Neuronal stem cell (in vitro differentiated cells): ENCODE data around the gene GNA14.

Experiments used
- DNase-seq: peaks from one replicate; pipeline ENCODE4 v3.0.0-alpha.2; 2013; ENCODE audit warnings: low spot score
- H2AFZ ChIP-seq: one replicate; pipeline ENCODE4 v1.6.1; 2013; ENCODE audit warnings: mild to moderate bottlenecking, low read length, inconsistent platforms
- H2AK5ac ChIP-seq: 2 replicates; pipeline ENCODE4 v1.6.1; 2013; ENCODE audit warnings: low read depth, mild to moderate bottlenecking, inconsistent platforms, low read length, moderate library complexity, mixed read lengths
- H2BK120ac ChIP-seq: 2 replicates; pipeline ENCODE4 v1.6.1; 2013; ENCODE audit warnings: low read depth, mild to moderate bottlenecking, inconsistent platforms, low read length, moderate library complexity, mixed read lengths
- H2BK12ac ChIP-seq: one replicate; pipeline ENCODE4 v1.6.1; 2013; ENCODE audit warnings: low read length, inconsistent platforms
- H2BK15ac ChIP-seq: 2 replicates; pipeline ENCODE4 v1.6.1; 2013; ENCODE audit warnings: mild to moderate bottlenecking, low read length, inconsistent platforms, mixed read lengths
- H2BK5ac ChIP-seq: one replicate; pipeline ENCODE4 v1.6.1; 2013; ENCODE audit warnings: inconsistent platforms, mild to moderate bottlenecking, low read length, moderate library complexity
- H3K14ac ChIP-seq: one replicate; pipeline ENCODE4 v1.6.1; 2013; ENCODE audit warnings: low read length, inconsistent platforms
- H3K18ac ChIP-seq: 2 replicates; pipeline ENCODE4 v1.6.1; 2013; ENCODE audit warnings: low read length, inconsistent platforms
- H3K23ac ChIP-seq: 2 replicates; pipeline ENCODE4 v1.6.1; 2013; ENCODE audit warnings: low read depth, mild to moderate bottlenecking, mixed read lengths, low read length, inconsistent platforms; ENCODE audit not compliant: poor library complexity
- H3K27ac ChIP-seq: replicated peaks from 3 replicates; pipeline ENCODE4 v1.5.1; 2013; ENCODE audit warnings: low read length, inconsistent platforms
- H3K27me3 ChIP-seq, 3 experiments: 2 replicates each; pipeline ENCODE4 v1.6.1; 2013; ENCODE audit warnings: low read length in 3 of 3, mild to moderate bottlenecking in 2 of 3, inconsistent platforms in 1 of 3, low read depth in 1 of 3, mixed read lengths in 1 of 3, moderate library complexity in 1 of 3; ENCODE audit not compliant: control insufficient read depth in 3 of 3, insufficient read depth in 3 of 3
- H3K36me3 ChIP-seq, 2 donors: replicated peaks in 1 of 2; 2 replicates each; pipeline ENCODE4 v1.6.1; 2013; ENCODE audit warnings: low read length in 2 of 2; ENCODE audit not compliant: control insufficient read depth in 2 of 2, insufficient read depth in 2 of 2
- H3K4ac ChIP-seq: 2 replicates; pipeline ENCODE4 v1.6.1; 2013; ENCODE audit warnings: inconsistent platforms, mild to moderate bottlenecking, low read length, moderate library complexity
- H3K4me1 ChIP-seq, 2 donors: 1 replicate in 1 of 2; 2 replicates in 1 of 2; pipeline ENCODE4 v1.6.1; 2013; ENCODE audit warnings: low read length in 2 of 2, low read depth in 1 of 2; ENCODE audit not compliant: control insufficient read depth in 2 of 2, insufficient read depth in 1 of 2
- H3K4me2 ChIP-seq: one replicate; pipeline ENCODE4 v1.6.1; 2013; ENCODE audit warnings: mild to moderate bottlenecking, low read length, inconsistent platforms; ENCODE audit not compliant: insufficient read depth, poor library complexity, severe bottlenecking
- H3K4me3 ChIP-seq, 2 donors: 2 replicates each; pipeline ENCODE4 v1.5.1; 2013; ENCODE audit warnings: low read length in 2 of 2, mild to moderate bottlenecking in 2 of 2, inconsistent platforms in 1 of 2, moderate library complexity in 1 of 2
- H3K79me1 ChIP-seq: one replicate; pipeline ENCODE4 v1.6.1; 2013; ENCODE audit warnings: low read depth, mild to moderate bottlenecking, inconsistent platforms, low read length, moderate library complexity
- H3K9ac ChIP-seq: one replicate; pipeline ENCODE4 v1.6.1; 2013; ENCODE audit warnings: mild to moderate bottlenecking, low read depth, low read length, inconsistent platforms; ENCODE audit not compliant: poor library complexity
- H3K9me3 ChIP-seq, 2 donors: replicated peaks in 1 of 2; 2 replicates each; pipeline versions ENCODE3 to v1.6.1; 2013; ENCODE audit warnings: low read length in 2 of 2, mild to moderate bottlenecking in 2 of 2, inconsistent platforms in 1 of 2, low read depth in 1 of 2, mixed read lengths in 1 of 2, moderate library complexity in 1 of 2; ENCODE audit not compliant: control insufficient read depth in 2 of 2, insufficient read depth in 1 of 2
- H4K8ac ChIP-seq: one replicate; pipeline ENCODE4 v1.6.1; 2013; ENCODE audit warnings: low read depth, mild to moderate bottlenecking, inconsistent platforms, low read length, moderate library complexity
- H4K91ac ChIP-seq: one replicate; pipeline ENCODE4 v1.6.1; 2013; ENCODE audit warnings: low read length, low read depth, mild to moderate bottlenecking, inconsistent platforms; ENCODE audit not compliant: poor library complexity
- WGBS, 2 donors: extraction: QIAGEN DNeasy Blood & Tissue Kit; methylation state at CpG; one replicate each; pipeline ENCODE4 v1.1.7; 2013; ENCODE audit warnings: missing lambda C conversion rate in 2 of 2, mixed read lengths in 1 of 2; ENCODE audit not compliant: insufficient read length in 2 of 2, insufficient replicate concordance in 1 of 2; ENCODE audit errors: extremely low coverage in 2 of 2; 5-methylcytosine and 5-hydroxymethylcytosine counted together

The GNA14 gene

DNA sequence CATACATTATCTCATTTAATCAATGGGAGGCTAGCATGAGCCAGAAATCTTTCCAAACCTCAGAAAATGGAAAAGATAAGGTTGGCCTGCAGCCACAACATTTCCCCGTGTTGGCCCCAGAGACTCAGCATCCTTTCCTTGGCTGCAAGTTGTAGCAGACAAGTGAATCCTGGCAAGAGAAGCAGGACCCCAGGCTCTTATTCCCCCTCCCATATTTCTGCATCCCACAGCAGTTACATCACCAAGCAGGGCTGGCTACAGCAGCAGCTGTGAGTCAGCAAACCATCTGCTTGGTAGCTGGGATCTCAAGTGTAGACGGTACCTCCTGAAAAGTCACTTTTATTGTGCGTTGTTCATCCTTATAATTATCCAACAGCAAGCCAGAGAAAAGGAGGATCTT lies 212.4 kb downstream of the GNA14 start:
- no peaks in the 10 kb centered on the region for H3K9me3 ChIP-seq
- H2BK120ac ChIP-seq = no peak overlapping the region
- H4K91ac ChIP-seq = no peak overlapping the region
- H2AK5ac ChIP-seq = no peak overlapping the region
- no peak overlapping the region for H4K8ac ChIP-seq
- no peak overlapping the region for H3K14ac ChIP-seq
- H3K79me1 ChIP-seq = no peaks in the 10 kb centered on the region
- peaks cover 0 to 5% of the 10 kb centered on the region in 2 donors for H3K4me1 ChIP-seq
- H2BK15ac ChIP-seq = no peak overlapping the region
- H2BK12ac ChIP-seq = no peak overlapping the region
- WGBS, 2 donors = no CpG with 5 or more reads among the region's 3 CpGs
- DNase-seq = no peak
- no peak overlapping the region for H3K18ac ChIP-seq
- no peak overlapping the region for H3K9ac ChIP-seq
- no peak overlapping the region for H3K4me2 ChIP-seq
- H3K23ac ChIP-seq = no peak overlapping the region
- no peak overlapping the region for H3K4ac ChIP-seq
- H3K27me3 ChIP-seq = peaks cover 0 to 2% (median 0%) of the 10 kb centered on the region in 3 experiments
- no peak overlapping the region for H2BK5ac ChIP-seq
- no peaks in the 10 kb centered on the region for H3K36me3 ChIP-seq
- no peak overlapping the region for H2AFZ ChIP-seq
- H3K27ac ChIP-seq = no peak overlapping the region
- H3K4me3 ChIP-seq = no peak overlapping the region

GRCh38 chr9:77435277-77435676 lies 212.8 kb downstream of the GNA14 start:
- Histone ChIP-seq H2AFZ (no peak overlapping the region), H3K9ac (no peak overlapping the region), H2BK12ac (no peak overlapping the region), H3K23ac (no peak overlapping the region), H3K9me3 (no peaks in the 10 kb centered on the region), H3K4me3 (no peak overlapping the region), H2BK15ac (no peak overlapping the region), H3K4me1 (peaks cover 0 to 5% of the 10 kb centered on the region in 2 donors), H2BK5ac (no peak overlapping the region), H3K36me3 (no peaks in the 10 kb centered on the region), H2AK5ac (no peak overlapping the region), H3K27me3 (peaks cover 0 to 2% (median 0%) of the 10 kb centered on the region in 3 experiments), H4K8ac (no peak overlapping the region), H3K4me2 (no peak overlapping the region), H3K79me1 (no peaks in the 10 kb centered on the region), H4K91ac (no peak overlapping the region), H3K4ac (no peak overlapping the region), H3K14ac (no peak overlapping the region), H2BK120ac (no peak overlapping the region), H3K27ac (no peak overlapping the region), H3K18ac (no peak overlapping the region)
- no CpG with 5 or more reads among the region's 4 CpGs for WGBS, 2 donors
- no peak for DNase-seq

DNA sequence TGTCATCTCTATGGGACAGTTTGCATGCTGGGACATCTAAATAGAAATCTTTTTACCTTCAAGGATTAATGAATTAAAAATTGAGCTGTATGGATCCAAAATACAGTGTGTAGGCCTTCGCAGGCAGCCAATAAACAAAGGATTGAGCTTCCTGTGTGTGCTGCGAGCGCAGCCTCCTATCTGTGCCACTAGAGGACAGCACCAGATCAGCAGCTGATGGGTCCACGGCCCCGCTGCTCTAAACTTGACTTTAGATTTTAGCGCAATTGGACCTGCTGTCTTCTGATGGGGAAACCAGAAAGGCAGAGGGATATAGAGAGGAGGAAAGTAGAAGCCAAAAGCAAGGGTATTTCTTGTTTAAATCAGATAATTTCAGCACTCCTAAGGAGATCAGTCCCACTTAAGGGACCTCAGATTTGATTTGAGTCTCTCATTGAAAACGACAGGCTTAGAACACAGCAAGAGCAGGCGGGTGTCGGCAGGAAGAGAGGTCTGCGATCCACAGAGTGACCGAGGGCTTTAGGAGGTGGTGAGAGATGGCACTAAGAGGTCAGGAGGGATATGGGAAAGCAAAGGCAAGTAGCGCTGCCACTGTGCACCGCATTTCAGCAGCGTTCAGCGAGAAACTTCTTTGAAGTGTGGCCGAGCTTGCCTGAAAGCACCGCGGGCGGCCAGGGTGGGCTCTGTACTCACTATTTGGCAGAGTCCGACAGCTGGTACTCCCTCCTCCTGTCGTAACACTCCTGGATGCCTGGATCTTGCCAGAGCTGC lies 214.3 kb downstream of the GNA14 start:
- H3K9ac ChIP-seq = no peak overlapping the region
- no peak overlapping the region for H4K91ac ChIP-seq
- no peak overlapping the region for H3K4me2 ChIP-seq
- H4K8ac ChIP-seq = peak overlapping the region; percentile 52
- H3K4me1 ChIP-seq = no peaks in the 10 kb centered on the region
- no CpG with 5 or more reads among the region's 21 CpGs for WGBS, 2 donors
- H3K4ac ChIP-seq = no peak overlapping the region
- H3K4me3 ChIP-seq = no peak overlapping the region
- H3K79me1 ChIP-seq = no peaks in the 10 kb centered on the region
- H2BK120ac ChIP-seq = no peak overlapping the region
- no peak overlapping the region for H2BK15ac ChIP-seq
- H3K14ac ChIP-seq = no peak overlapping the region
- H3K18ac ChIP-seq = peak overlapping the region; percentile 42
- no peak overlapping the region for H2BK12ac ChIP-seq
- H3K36me3 ChIP-seq = no peaks in the 10 kb centered on the region
- H3K27me3 ChIP-seq = peaks cover 0 to 2% (median 0%) of the 10 kb centered on the region in 3 experiments
- no peaks in the 10 kb centered on the region for H3K9me3 ChIP-seq
- peak overlapping the region; percentile 80 for H2AFZ ChIP-seq
- H3K23ac ChIP-seq = no peak overlapping the region
- no peak overlapping the region for H2BK5ac ChIP-seq
- peak; percentile 37 for DNase-seq
- peak overlapping the region; percentile 35 for H2AK5ac ChIP-seq
- no peak overlapping the region for H3K27ac ChIP-seq

DNA sequence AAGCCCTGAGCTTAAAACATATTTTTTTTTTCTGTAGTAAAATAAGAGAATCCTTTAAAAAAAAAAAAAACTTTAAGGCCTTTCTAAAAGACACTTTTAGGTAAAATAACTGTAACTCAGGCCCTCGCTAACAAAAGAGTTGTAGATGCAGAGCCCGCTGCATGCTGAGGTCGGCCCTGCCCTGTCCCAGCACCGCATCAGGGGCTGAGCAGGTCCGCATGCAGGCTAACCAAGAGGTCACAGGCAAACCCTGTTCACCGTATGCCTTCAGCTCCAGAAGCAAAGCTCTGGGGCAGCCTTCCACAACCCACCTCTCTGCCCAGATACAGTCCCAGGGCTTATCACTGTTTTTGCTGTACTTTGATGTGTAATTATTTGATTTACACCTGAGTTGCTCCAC lies 216.1 kb downstream of the GNA14 start:
- Histone ChIP-seq H3K23ac (no peak overlapping the region), H2AK5ac (no peak overlapping the region), H3K14ac (no peak overlapping the region), H3K9me3 (no peaks in the 10 kb centered on the region), H2BK120ac (no peak overlapping the region), H3K4ac (no peak overlapping the region), H2BK5ac (no peak overlapping the region), H3K9ac (no peak overlapping the region), H3K4me3 (no peak overlapping the region), H2AFZ (no peak overlapping the region), H3K18ac (no peak overlapping the region), H3K27ac (no peak overlapping the region), H3K27me3 (no peaks in the 10 kb centered on the region), H4K8ac (no peak overlapping the region), H3K36me3 (no peaks in the 10 kb centered on the region), H3K4me2 (no peak overlapping the region), H3K4me1 (peaks cover 0 to 3% of the 10 kb centered on the region in 2 donors), H2BK15ac (no peak overlapping the region), H3K79me1 (no peaks in the 10 kb centered on the region), H2BK12ac (no peak overlapping the region), H4K91ac (no peak overlapping the region)
- no CpG with 5 or more reads among the region's 6 CpGs for WGBS, 2 donors
- DNase-seq = no peak
